Kidney (tissue), 14 donors: ENCODE measurements around the gene HDAC1. TPM values are rescaled to one million over a fixed set of nuclear protein-coding genes. Genes with fewer than 3 reads are reported as not detected.
A peak's percentile ranks its signal among the peaks of the same experiment; 100 is the strongest.

ENCODE experiments used
- DNase-seq, 5 donors: peaks; one replicate each; pipeline ENCODE4 v3.0.0-alpha.2; 2013 to 2020
- FAIRE-seq: peaks from 2 replicates; lab custom pipeline; 2012; peaks lifted over from hg19 to GRCh38; lab: Jason Lieb, UNC
- H3K27ac ChIP-seq, 2 donors: one replicate each; pipeline ENCODE4 v1.7.0; 2013; ENCODE audit warnings: low read depth in 2 of 2, low read length in 2 of 2, inconsistent platforms in 1 of 2
- H3K27me3 ChIP-seq: one replicate; pipeline ENCODE4 v1.7.1; 2013; ENCODE audit warnings: low read length, inconsistent platforms; ENCODE audit not compliant: control insufficient read depth, insufficient read depth
- H3K36me3 ChIP-seq, 3 donors: one replicate each; pipeline versions ENCODE4 v1.7.0 to v1.7.1; 2013; ENCODE audit warnings: low read length in 3 of 3, control low read depth in 1 of 3, inconsistent platforms in 1 of 3; ENCODE audit not compliant: insufficient read depth in 3 of 3, control insufficient read depth in 2 of 3
- H3K4me1 ChIP-seq, 3 donors: one replicate each; pipeline versions ENCODE4 v1.7.0 to v1.7.1; 2013; ENCODE audit warnings: low read length in 3 of 3, inconsistent platforms in 1 of 3, low read depth in 1 of 3; ENCODE audit not compliant: control insufficient read depth in 2 of 3, insufficient read depth in 2 of 3
- H3K4me3 ChIP-seq, 3 donors: one replicate each; pipeline versions ENCODE4 v1.7.0 to v1.8.1; 2013; ENCODE audit warnings: low read length in 3 of 3, control low read depth in 1 of 3, inconsistent platforms in 1 of 3
- H3K9ac ChIP-seq, 3 donors: one replicate each; pipeline versions ENCODE4 v1.7.0 to v1.7.1; 2013; ENCODE audit warnings: low read length in 3 of 3, control low read depth in 1 of 3, inconsistent platforms in 1 of 3
- H3K9me3 ChIP-seq, 3 donors: one replicate each; pipeline versions ENCODE4 v1.7.0 to v1.7.1; 2013; ENCODE audit warnings: low read length in 3 of 3, control low read depth in 1 of 3, inconsistent platforms in 1 of 3; ENCODE audit not compliant: control insufficient read depth in 2 of 3, insufficient read depth in 1 of 3
- CTCF ChIP-seq: IDR thresholded peaks from 3 replicates; pipeline ENCODE4 v1.5.1; 2012; ENCODE audit warnings: mild to moderate bottlenecking, moderate library complexity, borderline replicate concordance; ENCODE audit not compliant: insufficient read depth; ENCODE audit errors: extremely low read depth
- intact Hi-C: fragments of 100-400 bp; cut with DNase I; formaldehyde crosslinking; loops from one replicate; pipeline ENCODE4 v1.11.1; 2022
- polyA plus RNA-seq: library from polyadenylated mRNA; stranded (reverse); fragments of 350-450 nt; fragmentation: Illumina TruSeq; extraction: RNeasy Lipid Tissue Mini Kit (QIAGEN cat#74804); gene quantifications from one replicate; pipeline ENCODE4 v1.2.3, GENCODE V29; 2014; ENCODE audit warnings: low read depth, low replicate concordance; ENCODE audit not compliant: insufficient read depth
- total RNA-seq: library from RNA; stranded (reverse); fragmentation: NEBNext Ultra II Directional; extraction: Animal tissue kit (Norgen Biotek cat#: 25700); gene quantifications from one replicate; pipeline ENCODE4 v1.2.1, GENCODE V29; 2021
- donor health status: control.
- donor health status: control.
- donor health status: control.
- donor health status: control.
- donor health status: control.
- donor health status: DM: yes; HTN: yes; CAD: no.
- donor health status: Normal renal cell carcinoma (clear cell type).

The HDAC1 gene
- total and polyA plus RNA-seq, 2 donors from 2014 or later: 68.8 to 89.7 TPM

GRCh38 chr1:32334864-32335534 is 43.1 kb downstream of the HDAC1 start:
- peak overlapping the region in 2 of 3 donors; percentile 55 to 60 for H3K9ac ChIP-seq
- H3K9me3 ChIP-seq: no peaks in the 10 kb centered on the region
- DNase-seq (peak; percentile 53 to 87 (median 78)), FAIRE-seq (no peak)
- peaks cover 0 to 12% (median 0%) of the 10 kb centered on the region in 3 donors for H3K4me1 ChIP-seq
- peak overlapping the region; percentile 42 to 76 (median 52) for H3K4me3 ChIP-seq
- H3K36me3 ChIP-seq: peaks cover 2 to 17% (median 13%) of the 10 kb centered on the region in 3 donors
- intact Hi-C loops: no loop called here
- peak; percentile 36 for TF ChIP-seq CTCF
- H3K27ac ChIP-seq: no peak overlapping the region
- no peaks in the 10 kb centered on the region for H3K27me3 ChIP-seq

- no peak for TF ChIP-seq CTCF
- Histone ChIP-seq H3K4me3 (peak overlapping the region in 1 of 3 donors; percentile 52), H3K36me3 (peaks cover 0 to 16% (median 9%) of the 10 kb centered on the region in 3 donors), H3K9ac (no peak overlapping the region), H3K27ac (no peak overlapping the region), H3K4me1 (peaks cover 0 to 12% (median 0%) of the 10 kb centered on the region in 3 donors), H3K9me3 (no peaks in the 10 kb centered on the region), H3K27me3 (no peaks in the 10 kb centered on the region)
- FAIRE-seq (no peak), DNase-seq (no peak)
- intact Hi-C loops: no loop called here
These were observed 43.6 kb downstream of the HDAC1 start for GRCh38 chr1:32335535-32335789.

- TF ChIP-seq CTCF: no peak
- DNase-seq: peak; percentile 91 to 96 (median 95)
- Histone ChIP-seq H3K36me3 (peaks cover 0 to 11% (median 5%) of the 10 kb centered on the region in 3 donors), H3K4me3 (peak within 1 kb of the TSS; percentile 42 to 76 (median 52)), H3K9me3 (no peaks in the 10 kb centered on the region), H3K27me3 (no peaks in the 10 kb centered on the region), H3K27ac (no peak within 1 kb of the TSS), H3K9ac (peak within 1 kb of the TSS in 2 of 3 donors; percentile 55 to 60), H3K4me1 (peaks cover 0 to 12% (median 0%) of the 10 kb centered on the region in 3 donors)
- intact Hi-C loops: no loop called here
- FAIRE-seq: no peak
These were observed 44.1 kb downstream of the HDAC1 start, which contains the start of gene MARCKSL1 for GRCh38 chr1:32335790-32336590. TSS of gene MARCKSL1 (minus strand) at chr1:32336233. CDS start at chr1:32336033, 200 bp downstream.
